OCI-LY1 (cell line): ENCODE results near the gene MLXIP.

Experiments
- H2AFZ ChIP-seq: fragments of 200-600 bp; sonication (generic), shearing (Covaris generic); 2 replicates; pipeline ENCODE4 v1.6.0; 2014; ENCODE audit warnings: antibody characterized with exemption, mild to moderate bottlenecking, low read length
- H3F3A ChIP-seq: fragments of 200-600 bp; sonication (generic), shearing (Covaris generic); 2 replicates; pipeline ENCODE4 v1.6.0; 2014; ENCODE audit warnings: mild to moderate bottlenecking, antibody characterized with exemption, low read length, moderate library complexity; ENCODE audit not compliant: insufficient read depth
- H3K27ac ChIP-seq: fragments of 200-600 bp; sonication (generic); 2 replicates; pipeline ENCODE4 v1.5.1; 2014; ENCODE audit warnings: low read length, mixed run types, mild to moderate bottlenecking, low read depth; ENCODE audit not compliant: poor library complexity, severe bottlenecking
- H3K27me3 ChIP-seq: fragments of 200-600 bp; sonication (generic); 2 replicates; pipeline ENCODE4 v1.6.0; 2014; ENCODE audit warnings: antibody characterized with exemption, mild to moderate bottlenecking, low read length, moderate library complexity; ENCODE audit not compliant: insufficient read depth
- H3K36me3 ChIP-seq: fragments of 200-600 bp; sonication (generic); 2 replicates; pipeline ENCODE4 v1.6.1; 2014; ENCODE audit warnings: mild to moderate bottlenecking, antibody characterized with exemption, low read length, moderate library complexity, mixed read lengths; ENCODE audit not compliant: insufficient read depth
- H3K4me1 ChIP-seq: fragments of 200-600 bp; sonication (generic); 2 replicates; pipeline ENCODE4 v1.5.1; 2014; ENCODE audit warnings: mild to moderate bottlenecking, low read length, moderate library complexity; ENCODE audit not compliant: insufficient read depth, severe bottlenecking
- H3K4me2 ChIP-seq: fragments of 200-600 bp; sonication (generic), shearing (Covaris generic); 2 replicates; pipeline ENCODE4 v1.6.1; 2014; ENCODE audit warnings: low read length
- H3K4me3 ChIP-seq: fragments of 200-600 bp; sonication (generic); 2 replicates; pipeline ENCODE4 v1.5.1; 2014; ENCODE audit warnings: low read length, low read depth, mild to moderate bottlenecking, mixed read lengths; ENCODE audit not compliant: poor library complexity, severe bottlenecking
- H3K79me2 ChIP-seq: fragments of 200-600 bp; shearing (Covaris generic); 2 replicates; pipeline ENCODE4 v1.6.1; 2016; ENCODE audit warnings: mixed run types, low read length, mixed read lengths; ENCODE audit not compliant: insufficient read depth
- H3K9ac ChIP-seq: fragments of 200-600 bp; sonication (generic), shearing (Covaris generic); 2 replicates; pipeline ENCODE4 v1.6.1; 2014; ENCODE audit warnings: mild to moderate bottlenecking, low read length, mixed read lengths
- H3K9me2 ChIP-seq: fragments of 200-600 bp; sonication (generic), shearing (Covaris generic); 2 replicates; pipeline ENCODE4 v1.6.1; 2014; ENCODE audit warnings: low read depth, mild to moderate bottlenecking, low read length, mixed read lengths
- H3K9me3 ChIP-seq: fragments of 200-600 bp; shearing (Covaris generic); 2 replicates; pipeline ENCODE4 v1.6.1; 2014; ENCODE audit warnings: low read length, mixed read lengths
- H4K20me1 ChIP-seq: fragments of 200-600 bp; sonication (generic), shearing (Covaris generic); 2 replicates; pipeline ENCODE4 v1.6.0; 2016; ENCODE audit warnings: mild to moderate bottlenecking, low read length; ENCODE audit not compliant: insufficient read depth
- CTCF ChIP-seq: fragments of 200-600 bp; sonication (generic), shearing (Covaris generic); IDR thresholded peaks from 2 replicates; pipeline ENCODE4 v1.5.1; 2017; ENCODE audit warnings: mild to moderate bottlenecking, antibody characterized with exemption, low read length, moderate library complexity, mixed read lengths
- EZH2 ChIP-seq: fragments of 200-600 bp; sonication (generic), shearing (Covaris generic); IDR thresholded peaks from 2 replicates; pipeline ENCODE4 v1.8.0; 2017; ENCODE audit warnings: borderline replicate concordance, mixed run types, mild to moderate bottlenecking, antibody characterized with exemption, low read length, moderate library complexity, mixed read lengths

Gene MLXIP

GRCh38 chr12:122090759-122091515 lies 12.4 kb downstream of the MLXIP start:
- peaks cover 11% of the 10 kb centered on the region for H3K4me1 ChIP-seq
- H3K79me2 ChIP-seq, result no peaks in the 10 kb centered on the region
- no peak overlapping the region for H3K4me2 ChIP-seq
- H4K20me1 ChIP-seq, result no peaks in the 10 kb centered on the region
- H3K9me3 ChIP-seq, result no peaks in the 10 kb centered on the region
- peaks cover 6% of the 10 kb centered on the region; the same call in 1 of the 2 replicates for H3F3A ChIP-seq
- H3K9ac ChIP-seq, result no peak overlapping the region
- H3K9me2 ChIP-seq, result no peaks in the 10 kb centered on the region
- H3K27ac ChIP-seq, result no peak overlapping the region
- no peaks in the 10 kb centered on the region for H3K27me3 ChIP-seq
- no peak overlapping the region for H2AFZ ChIP-seq
- H3K36me3 ChIP-seq, result peaks cover 14% of the 10 kb centered on the region; the same call in 1 of the 2 replicates
- TF ChIP-seq CTCF, result no peak
- TF ChIP-seq EZH2, result no peak
- no peak overlapping the region for H3K4me3 ChIP-seq

- TF ChIP-seq CTCF (no peak), EZH2 (no peak)
- no peak overlapping the region for H3K4me3 ChIP-seq
- no peaks in the 10 kb centered on the region for H3K9me3 ChIP-seq
- 0 out of 2 replicates have a peak, but pooled peaks cover 7% of the 10 kb centered on the region for H3K36me3 ChIP-seq
- H3K27me3 ChIP-seq, result no peaks in the 10 kb centered on the region
- H3K4me2 ChIP-seq, result no peak overlapping the region
- no peaks in the 10 kb centered on the region for H3K79me2 ChIP-seq
- no peaks in the 10 kb centered on the region for H4K20me1 ChIP-seq
- H3K9ac ChIP-seq, result no peak overlapping the region
- no peak overlapping the region for H2AFZ ChIP-seq
- H3K4me1 ChIP-seq, result peaks cover 6% of the 10 kb centered on the region
- peaks cover 6% of the 10 kb centered on the region; the same call in 1 of the 2 replicates for H3F3A ChIP-seq
- H3K9me2 ChIP-seq, result no peaks in the 10 kb centered on the region
- no peak overlapping the region for H3K27ac ChIP-seq
Observed at GRCh38 chr12:122093098-122093883, 14.7 kb downstream of the MLXIP start.

- H3K4me1 ChIP-seq, result peaks cover 10% of the 10 kb centered on the region
- TF ChIP-seq CTCF (no peak), EZH2 (no peak)
- no peak overlapping the region for H2AFZ ChIP-seq
- no peaks in the 10 kb centered on the region for H3K79me2 ChIP-seq
- no peak overlapping the region for H3K4me3 ChIP-seq
- H3K27ac ChIP-seq, result no peak overlapping the region
- H3K36me3 ChIP-seq, result 0 out of 2 replicates have a peak, but pooled peaks cover 7% of the 10 kb centered on the region
- no peaks in the 10 kb centered on the region for H3K9me3 ChIP-seq
- no peak overlapping the region for H3K9ac ChIP-seq
- H3K27me3 ChIP-seq, result no peaks in the 10 kb centered on the region
- no peaks in the 10 kb centered on the region for H3K9me2 ChIP-seq
- no peaks in the 10 kb centered on the region for H4K20me1 ChIP-seq
- H3F3A ChIP-seq, result peaks cover 6% of the 10 kb centered on the region; the same call in 1 of the 2 replicates
- H3K4me2 ChIP-seq, result no peak overlapping the region
Observed at GRCh38 chr12:122094137-122094734, 15.7 kb downstream of the MLXIP start.
